ENCODE data around the gene MARK1. TPM values are rescaled to one million over a fixed set of nuclear protein-coding genes. Genes with fewer than 3 reads are reported as not detected.

MARK1 gene
- total RNA-seq, 4 donors from 2014 or later: 2.2 to 5.3 (median 3.7) TPM

DNA sequence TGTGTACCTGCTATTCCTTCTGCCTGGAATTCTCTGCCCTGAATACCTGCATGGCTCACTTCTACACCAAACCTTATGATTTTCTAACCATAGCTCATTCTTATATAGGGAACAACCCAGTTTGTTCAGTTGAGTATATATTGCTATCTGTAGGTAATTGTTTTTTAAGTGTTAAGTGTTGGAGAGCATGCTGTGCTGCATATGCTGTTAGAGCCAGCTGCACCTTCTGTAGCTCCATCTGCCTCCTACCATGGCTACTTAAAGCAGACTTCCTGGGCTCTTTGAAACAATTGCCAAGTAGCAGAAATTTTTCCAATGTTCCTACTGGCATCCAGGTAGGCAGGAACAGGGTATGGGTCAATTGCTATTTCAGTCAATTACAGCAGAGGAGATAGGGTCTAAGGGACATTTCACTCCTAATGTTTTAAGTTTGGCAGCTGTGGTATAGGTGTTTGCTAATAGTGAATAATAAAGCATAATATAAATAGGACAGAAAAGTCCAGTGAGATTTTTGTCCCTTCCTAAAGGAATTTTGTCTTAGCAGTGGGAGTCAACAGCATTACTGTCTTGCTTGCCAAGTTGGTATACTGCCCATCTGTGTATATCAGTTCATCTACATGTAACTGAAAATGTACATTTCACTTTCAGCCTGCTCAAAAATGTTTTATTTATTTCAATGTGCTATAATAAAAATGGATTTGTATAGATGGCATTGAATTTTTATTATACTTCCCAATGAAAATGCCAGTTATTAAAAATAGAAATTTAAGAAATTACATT lies 128.2 kb downstream of the MARK1 start:
- no peak for DNase-seq (ENCODE audit: low spot score in 2 of 2)
- no peak overlapping the region for H3K4me3 ChIP-seq (ENCODE audit: low read depth, poor library complexity, severe bottlenecking)
- intact Hi-C loops (cut with DNase I; ENCODE audit: low total_unique reads): no loop called here
- no peak for TF ChIP-seq POLR2A (IDR thresholded peaks at IDR 0.05)
- TF ChIP-seq, protein P1, sequence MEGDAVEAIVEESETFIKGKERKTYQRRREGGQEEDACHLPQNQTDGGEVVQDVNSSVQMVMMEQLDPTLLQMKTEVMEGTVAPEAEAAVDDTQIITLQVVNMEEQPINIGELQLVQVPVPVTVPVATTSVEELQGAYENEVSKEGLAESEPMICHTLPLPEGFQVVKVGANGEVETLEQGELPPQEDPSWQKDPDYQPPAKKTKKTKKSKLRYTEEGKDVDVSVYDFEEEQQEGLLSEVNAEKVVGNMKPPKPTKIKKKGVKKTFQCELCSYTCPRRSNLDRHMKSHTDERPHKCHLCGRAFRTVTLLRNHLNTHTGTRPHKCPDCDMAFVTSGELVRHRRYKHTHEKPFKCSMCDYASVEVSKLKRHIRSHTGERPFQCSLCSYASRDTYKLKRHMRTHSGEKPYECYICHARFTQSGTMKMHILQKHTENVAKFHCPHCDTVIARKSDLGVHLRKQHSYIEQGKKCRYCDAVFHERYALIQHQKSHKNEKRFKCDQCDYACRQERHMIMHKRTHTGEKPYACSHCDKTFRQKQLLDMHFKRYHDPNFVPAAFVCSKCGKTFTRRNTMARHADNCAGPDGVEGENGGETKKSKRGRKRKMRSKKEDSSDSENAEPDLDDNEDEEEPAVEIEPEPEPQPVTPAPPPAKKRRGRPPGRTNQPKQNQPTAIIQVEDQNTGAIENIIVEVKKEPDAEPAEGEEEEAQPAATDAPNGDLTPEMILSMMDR (IDR thresholded peaks at IDR 0.05): no peak

DNA sequence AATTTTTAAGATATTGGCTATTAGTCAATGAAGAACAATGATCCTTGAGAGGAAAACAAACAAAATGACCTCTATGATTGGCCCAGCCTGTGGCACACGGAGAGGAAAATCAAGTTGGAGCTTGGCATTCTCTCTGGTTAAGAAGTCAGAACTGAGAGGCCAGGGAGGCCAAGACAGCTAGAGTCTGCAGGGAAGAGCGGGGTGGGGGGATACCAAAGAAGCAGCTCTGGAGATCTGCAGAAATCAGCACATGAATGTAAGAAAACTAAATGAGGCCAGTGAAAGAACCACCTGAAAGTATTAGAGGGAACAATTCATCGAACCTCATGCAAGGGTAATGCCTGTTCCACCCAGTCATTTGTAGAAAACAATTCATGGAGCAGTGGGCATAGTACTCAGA lies 138.4 kb downstream of the MARK1 start:
- WGBS, 2 donors: 80 to 86% methylated on average over 3 of the region's 3 CpGs
- TF ChIP-seq, protein P1 (IDR thresholded peaks at IDR 0.05): no peak
- no peak for TF ChIP-seq POLR2A (IDR thresholded peaks at IDR 0.05)
- intact Hi-C loops (cut with DNase I; ENCODE audit: low total_unique reads): no loop called here
- no peak overlapping the region for H3K4me3 ChIP-seq (ENCODE audit: low read depth, poor library complexity, severe bottlenecking)
- DNase-seq (ENCODE audit: low spot score in 2 of 2): no peak

DNA sequence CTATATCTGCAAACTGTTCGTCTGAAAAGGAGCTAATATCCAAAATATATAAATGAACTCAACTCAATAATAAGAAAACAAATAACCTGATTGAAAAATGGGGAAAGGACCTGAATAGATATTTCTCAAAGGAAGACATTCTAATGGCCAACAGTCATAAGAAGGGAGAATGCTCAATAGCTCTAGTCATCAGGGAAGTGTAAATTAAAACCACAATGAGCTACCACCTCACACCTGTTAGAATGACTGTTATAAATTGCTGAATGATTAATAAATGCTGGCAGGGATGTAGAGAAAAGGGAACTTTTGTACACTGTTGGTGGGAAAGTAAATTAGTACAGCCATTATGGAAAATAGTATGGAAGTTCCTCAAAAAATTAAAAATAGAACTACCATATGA lies 141.1 kb downstream of the MARK1 start:
- TF ChIP-seq POLR2A (IDR thresholded peaks at IDR 0.05): no peak
- TF ChIP-seq, protein P1 (IDR thresholded peaks at IDR 0.05): no peak
- intact Hi-C loops (cut with DNase I; ENCODE audit: low total_unique reads): no loop called here
- no peak overlapping the region for H3K4me3 ChIP-seq (ENCODE audit: low read depth, poor library complexity, severe bottlenecking)
- 89 to 96% methylated on average over 1 of the region's 1 CpG for WGBS, 2 donors
- DNase-seq (ENCODE audit: low spot score in 2 of 2): no peak

DNA sequence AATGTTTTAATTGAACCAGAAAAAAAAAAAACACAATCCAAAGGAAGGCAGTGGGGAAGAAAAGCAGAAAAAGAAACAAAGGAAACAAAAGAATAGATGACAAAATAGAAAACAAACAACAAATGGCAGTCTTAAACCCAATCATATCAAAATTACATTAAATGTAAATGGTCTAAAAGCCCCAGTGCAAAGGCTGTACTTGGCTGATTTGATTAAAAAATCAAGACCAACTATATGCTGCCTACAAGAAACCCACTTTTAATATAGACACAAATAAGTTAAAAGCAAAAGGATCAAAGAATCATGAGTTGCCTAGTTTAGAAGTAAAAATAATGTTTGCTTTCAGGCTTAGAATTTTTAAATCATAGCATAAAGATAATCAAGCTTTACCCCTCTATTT lies 142.4 kb downstream of the MARK1 start:
- DNase-seq (ENCODE audit: low spot score in 2 of 2): no peak
- no peak overlapping the region for H3K4me3 ChIP-seq (ENCODE audit: low read depth, poor library complexity, severe bottlenecking)
- intact Hi-C loops (cut with DNase I; ENCODE audit: low total_unique reads): loop anchor here (10.0 kb wide), 1 partner anchor 1754 kb away; no protein-coding TSS in a partner anchor
- TF ChIP-seq POLR2A (IDR thresholded peaks at IDR 0.05): no peak
- TF ChIP-seq, protein P1 (IDR thresholded peaks at IDR 0.05): no peak

DNA sequence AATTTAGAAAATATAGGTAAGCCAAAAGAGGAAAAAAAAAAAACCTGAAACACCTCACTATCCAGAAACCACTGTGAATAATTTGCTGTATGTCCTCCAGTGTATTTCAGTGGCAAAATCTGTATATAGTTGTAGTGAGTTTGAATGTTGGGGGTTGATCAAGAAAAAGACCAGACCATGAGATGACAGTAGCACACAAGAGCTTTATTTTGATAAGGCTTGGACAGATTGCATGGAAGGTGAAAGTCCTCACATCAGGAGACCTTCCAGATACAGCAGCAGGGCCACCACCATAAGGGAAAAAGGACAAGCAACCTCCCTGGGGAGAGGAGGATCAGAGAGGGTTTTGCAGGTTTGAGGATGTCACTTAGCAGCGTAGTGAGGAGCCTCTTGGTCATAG lies 146.0 kb downstream of the MARK1 start:
- WGBS, 2 donors: 90 to 100% methylated on average over 1 of the region's 1 CpG
- no peak for DNase-seq (ENCODE audit: low spot score in 2 of 2)
- H3K4me3 ChIP-seq (ENCODE audit: low read depth, poor library complexity, severe bottlenecking): no peak overlapping the region
- intact Hi-C loops (cut with DNase I; ENCODE audit: low total_unique reads): loop anchor here (10.0 kb wide), 1 partner anchor 1751 kb away; no protein-coding TSS in a partner anchor
- no peak for TF ChIP-seq POLR2A (IDR thresholded peaks at IDR 0.05)
- TF ChIP-seq, protein P1 (IDR thresholded peaks at IDR 0.05): no peak

DNA sequence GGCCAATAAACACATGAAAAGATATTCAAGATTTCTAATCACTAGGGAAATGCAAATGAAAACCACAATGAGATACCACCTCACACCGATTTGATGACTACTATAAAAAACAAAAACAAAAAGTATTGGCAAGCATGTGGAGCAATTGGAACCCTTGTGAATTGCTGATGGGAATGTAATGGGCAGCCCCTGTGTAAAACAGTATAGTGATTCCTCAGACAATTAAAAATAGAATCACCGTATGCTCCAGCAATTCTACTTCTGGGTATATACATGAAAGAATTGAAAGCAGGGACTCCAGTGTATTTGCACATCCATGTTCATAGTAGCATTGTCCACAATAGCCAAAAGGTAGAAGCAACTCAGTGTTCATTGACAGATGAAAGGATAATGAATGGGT lies 149.3 kb downstream of the MARK1 start:
- TF ChIP-seq POLR2A (IDR thresholded peaks at IDR 0.05): no peak
- TF ChIP-seq, protein P1 (IDR thresholded peaks at IDR 0.05): no peak
- no peak overlapping the region for H3K4me3 ChIP-seq (ENCODE audit: low read depth, poor library complexity, severe bottlenecking)
- no peak for DNase-seq (ENCODE audit: low spot score in 2 of 2)
- intact Hi-C loops (cut with DNase I; ENCODE audit: low total_unique reads): loop anchor here (10.0 kb wide), 1 partner anchor 1748 kb away; no protein-coding TSS in a partner anchor
- WGBS, 2 donors: 74 to 81% methylated on average over 2 of the region's 2 CpGs
